Measurements from ENCODE around the gene PRKCH. TPM values are rescaled to one million over a fixed set of nuclear protein-coding genes. Genes with fewer than 3 reads are reported as not detected.
"Not testable (repeated sequence)": the region's sequence is repeated elsewhere in the genome, so short reads cannot be mapped to it uniquely, and the experiment has no call there.

Gene PRKCH
- total RNA-seq, 1 experiment from 2014 or later, result 5.0 TPM

DNA sequence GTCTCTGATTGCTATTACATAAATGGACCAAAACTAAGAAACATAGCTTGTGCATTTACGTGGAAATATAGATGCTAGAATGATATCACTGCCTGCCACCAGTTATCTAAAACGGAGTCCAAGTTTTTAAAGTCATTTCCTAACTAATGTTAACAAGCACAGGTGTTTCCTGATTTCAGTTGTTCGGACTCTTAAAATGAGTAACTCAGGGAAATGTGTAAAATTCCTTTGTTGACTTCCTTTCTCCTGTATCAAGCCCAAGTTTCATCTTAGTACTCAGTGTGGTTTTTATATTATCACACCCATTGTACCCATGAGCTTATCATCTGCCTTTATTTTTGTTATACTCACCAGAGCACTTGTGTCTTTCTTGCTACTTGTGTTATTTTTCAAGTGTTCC lies 13.2 kb upstream of the PRKCH start:
- no peak for DNase-seq (ENCODE audit: low spot score)

DNA sequence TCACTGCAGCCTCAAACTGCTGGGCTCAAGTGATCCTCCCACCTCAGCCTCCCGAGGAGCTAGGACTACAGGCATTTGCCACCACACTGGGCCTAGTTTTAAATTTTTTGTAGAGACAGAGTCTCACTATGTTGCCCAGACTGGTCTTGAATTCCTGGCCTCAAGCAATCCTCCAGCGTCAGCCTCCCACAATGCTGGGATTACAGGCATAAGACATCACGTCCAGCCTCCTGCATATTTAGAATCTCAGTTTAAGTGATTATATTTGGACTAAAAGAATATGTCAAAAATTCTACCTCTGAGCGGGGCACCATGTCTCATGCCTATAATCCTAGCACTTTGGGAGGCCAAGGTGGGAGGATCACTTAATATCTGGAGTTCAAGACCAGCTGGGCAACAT lies 12.7 kb upstream of the PRKCH start:
- not testable (repeated sequence) for DNase-seq (ENCODE audit: low spot score)

DNA sequence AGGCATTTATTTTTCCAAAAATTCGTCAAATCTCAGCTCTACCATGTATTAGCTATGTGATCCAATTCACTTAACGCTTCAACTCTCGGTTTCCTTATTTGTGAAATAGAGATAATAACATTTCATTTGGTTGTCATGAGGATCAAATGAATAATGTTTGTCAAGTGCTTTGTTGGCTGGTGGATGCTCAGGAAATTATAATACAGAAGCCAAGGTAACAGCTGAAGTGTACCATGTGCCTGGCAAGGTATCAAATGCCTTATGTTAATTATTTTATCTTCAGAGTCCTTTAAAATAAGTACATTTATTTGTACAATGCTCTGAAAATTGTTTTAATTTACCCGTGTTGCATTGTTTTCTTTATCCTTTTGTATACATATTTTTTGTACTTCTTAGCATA lies 6.1 kb upstream of the PRKCH start:
- DNase-seq (ENCODE audit: low spot score), result no peak

DNA sequence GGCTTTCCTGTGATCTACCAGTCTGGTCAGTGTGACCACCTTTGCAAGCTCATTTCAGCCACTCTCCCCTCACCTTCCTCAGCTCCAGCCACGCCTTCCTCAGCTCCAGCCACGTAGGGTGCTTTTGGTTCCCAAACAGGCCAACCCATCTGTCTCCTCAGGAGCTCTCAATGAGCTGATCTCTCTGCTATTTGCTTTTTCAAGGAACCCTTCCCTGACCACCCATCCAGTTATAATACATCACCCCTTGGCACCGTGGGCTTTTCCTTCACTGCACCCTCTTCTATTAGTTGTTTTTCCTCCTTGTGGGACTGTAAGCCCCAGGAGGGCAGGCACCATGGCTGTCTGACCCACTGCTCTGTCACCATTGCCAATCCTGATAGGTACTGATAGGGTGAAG lies 2.3 kb upstream of the PRKCH start:
- DNase-seq (ENCODE audit: low spot score), result no peak

DNA sequence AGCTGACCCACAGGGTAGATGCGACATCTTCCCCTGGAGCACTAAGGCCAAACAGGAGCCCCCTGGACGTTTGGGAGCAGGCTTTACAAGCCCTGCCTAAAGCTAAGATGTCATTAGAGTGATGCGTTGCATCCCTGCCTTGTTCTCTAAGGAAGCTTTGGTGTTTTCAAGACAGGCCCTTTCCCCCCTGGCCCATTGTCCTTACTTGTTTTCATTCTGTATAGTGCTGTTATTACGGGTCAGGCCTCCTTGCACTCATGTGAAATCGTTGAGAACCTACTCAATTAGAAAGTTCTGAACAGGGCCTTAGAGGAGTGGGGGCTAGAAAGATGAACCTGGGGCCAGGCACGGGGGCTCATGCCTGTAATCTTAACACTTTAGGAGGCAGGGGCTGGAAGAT lies 1.7 kb upstream of the PRKCH start:
- no peak for DNase-seq (ENCODE audit: low spot score)

DNA sequence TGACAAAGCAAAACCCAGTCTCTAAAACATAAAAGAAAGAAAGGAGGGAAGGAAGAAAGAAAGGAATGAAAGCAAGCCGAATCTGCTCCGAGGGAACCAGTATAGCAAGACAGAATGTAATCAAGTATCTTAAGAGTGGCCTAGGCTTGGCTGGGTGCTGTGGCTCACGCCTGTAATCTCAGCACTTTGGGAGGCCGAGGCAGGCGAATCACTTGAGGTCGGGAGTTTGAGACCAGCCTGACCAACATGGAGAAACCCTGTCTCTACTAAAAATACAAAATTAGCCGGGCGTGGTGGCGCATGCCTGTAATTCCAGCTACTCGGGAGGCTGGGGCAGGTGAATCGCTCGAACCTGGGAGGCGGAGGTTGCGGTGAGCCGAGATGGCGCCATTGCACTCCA lies 1.2 kb upstream of the PRKCH start:
- not testable (repeated sequence) for DNase-seq (ENCODE audit: low spot score)

DNA sequence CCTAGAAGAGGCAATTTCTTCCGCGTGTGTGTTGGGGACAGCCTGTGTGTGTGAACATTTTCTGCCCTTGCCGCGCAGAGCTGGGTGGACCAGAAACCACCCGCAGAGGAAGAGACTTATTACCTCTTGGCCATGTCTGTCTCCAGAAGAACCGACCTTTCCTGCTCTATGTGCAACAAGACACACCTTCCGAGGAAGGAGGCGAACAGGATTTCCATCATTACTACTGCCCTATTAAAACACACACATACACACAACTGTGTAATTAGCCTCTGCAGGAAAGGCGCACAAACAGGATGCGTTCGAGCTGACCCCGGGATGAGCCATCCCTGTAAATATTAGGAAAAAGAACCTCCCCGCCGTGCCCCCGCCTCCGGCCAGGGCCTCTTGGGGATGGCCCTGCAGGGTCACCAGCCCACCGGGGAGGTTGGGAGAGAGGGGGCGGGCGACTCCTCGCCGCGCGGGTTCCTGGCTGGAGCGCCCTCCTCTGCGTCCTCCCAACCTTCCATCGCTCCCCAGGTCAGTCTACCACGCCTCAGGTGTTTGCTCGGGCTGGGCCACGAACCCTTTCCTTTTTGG lies 484 bp upstream of the PRKCH start:
- DNase-seq (ENCODE audit: low spot score), result no peak

DNA sequence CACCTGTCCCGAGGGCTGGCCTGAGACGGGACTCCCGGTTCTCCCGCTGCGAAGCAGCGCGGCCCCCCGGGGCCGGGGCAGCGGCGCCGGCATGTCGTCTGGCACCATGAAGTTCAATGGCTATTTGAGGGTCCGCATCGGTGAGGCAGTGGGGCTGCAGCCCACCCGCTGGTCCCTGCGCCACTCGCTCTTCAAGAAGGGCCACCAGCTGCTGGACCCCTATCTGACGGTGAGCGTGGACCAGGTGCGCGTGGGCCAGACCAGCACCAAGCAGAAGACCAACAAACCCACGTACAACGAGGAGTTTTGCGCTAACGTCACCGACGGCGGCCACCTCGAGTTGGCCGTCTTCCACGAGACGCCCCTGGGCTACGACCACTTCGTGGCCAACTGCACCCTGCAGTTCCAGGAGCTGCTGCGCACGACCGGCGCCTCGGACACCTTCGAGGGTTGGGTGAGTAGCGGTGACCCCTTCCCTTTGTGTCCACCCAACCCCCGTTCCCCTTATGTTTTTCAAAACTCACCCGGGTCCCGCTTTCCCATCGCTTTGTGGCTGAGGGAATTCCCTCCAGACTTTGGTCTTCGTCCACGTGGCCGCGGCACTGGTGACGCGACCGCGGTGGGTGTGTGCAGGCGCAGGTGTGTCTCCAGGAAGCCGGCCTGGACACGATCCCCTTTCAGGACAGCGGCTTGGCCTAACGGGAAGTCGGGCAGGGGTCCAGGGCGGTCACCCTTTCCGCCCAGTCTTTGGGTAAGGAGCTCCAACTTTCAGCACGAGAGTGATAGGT lies 826 bp downstream of the PRKCH start:
- no peak for DNase-seq (ENCODE audit: low spot score)

DNA sequence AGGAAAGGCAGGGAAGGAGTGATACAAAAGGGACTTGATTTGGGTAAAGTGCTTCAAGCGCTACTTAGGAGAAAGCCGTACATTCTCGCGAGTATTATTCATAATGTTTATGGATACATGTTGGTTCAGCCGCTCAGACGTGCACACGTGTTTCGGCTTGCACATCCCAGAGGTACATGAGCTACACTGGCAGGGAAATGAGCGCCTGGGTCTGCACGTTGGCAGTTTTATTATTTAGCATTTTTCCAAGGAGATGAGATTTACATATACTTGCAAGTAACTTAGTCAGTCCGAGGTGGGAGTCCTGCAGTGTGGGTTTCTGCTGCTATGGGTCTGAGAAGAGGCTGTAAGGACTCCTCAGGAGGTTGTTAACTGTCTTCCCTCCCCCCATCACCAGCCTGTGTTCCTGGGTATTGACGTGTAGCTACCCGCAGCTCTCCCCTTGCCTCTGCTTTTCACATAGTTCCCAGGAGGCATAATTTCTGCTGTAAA lies 1.5 kb downstream of the PRKCH start:
- no peak for DNase-seq (ENCODE audit: low spot score)

DNA sequence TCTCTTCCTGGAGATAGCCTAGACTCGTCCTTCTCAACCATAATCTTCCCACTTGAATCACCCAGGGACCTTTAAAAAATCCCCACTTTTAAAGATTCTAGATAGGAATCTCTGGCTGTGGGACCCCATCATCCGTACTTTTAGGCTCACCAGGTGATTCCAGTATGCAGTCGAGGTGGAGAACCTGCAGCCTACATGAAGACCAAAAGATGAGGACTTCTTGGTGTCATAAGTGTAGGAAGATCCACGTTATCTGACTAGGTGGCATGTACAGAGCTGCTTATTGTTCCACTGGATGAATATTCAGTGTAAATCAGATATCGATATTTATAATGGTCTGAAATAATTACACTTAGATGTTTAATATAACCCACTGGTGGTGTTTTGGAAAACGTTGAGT lies 2.6 kb downstream of the PRKCH start:
- no peak for DNase-seq (ENCODE audit: low spot score)

DNA sequence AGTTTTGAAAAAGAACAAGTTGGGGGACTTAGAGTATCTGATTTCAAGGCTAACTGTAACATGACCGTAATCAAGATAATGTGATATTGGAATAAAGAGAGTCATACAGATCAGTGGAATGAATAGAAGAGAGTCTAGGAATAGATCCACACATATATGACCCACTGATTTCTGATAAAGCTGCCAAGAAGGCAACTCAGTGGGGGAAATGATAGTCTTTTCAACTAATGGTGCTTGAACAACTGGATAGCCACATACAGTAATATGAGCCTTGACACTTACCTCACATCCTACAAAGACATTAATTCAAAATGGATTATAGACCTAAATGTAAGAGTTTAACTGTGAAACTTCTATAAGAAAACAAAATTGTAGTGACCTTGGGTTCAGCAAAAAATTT lies 3.8 kb downstream of the PRKCH start:
- no peak for DNase-seq (ENCODE audit: low spot score)

DNA sequence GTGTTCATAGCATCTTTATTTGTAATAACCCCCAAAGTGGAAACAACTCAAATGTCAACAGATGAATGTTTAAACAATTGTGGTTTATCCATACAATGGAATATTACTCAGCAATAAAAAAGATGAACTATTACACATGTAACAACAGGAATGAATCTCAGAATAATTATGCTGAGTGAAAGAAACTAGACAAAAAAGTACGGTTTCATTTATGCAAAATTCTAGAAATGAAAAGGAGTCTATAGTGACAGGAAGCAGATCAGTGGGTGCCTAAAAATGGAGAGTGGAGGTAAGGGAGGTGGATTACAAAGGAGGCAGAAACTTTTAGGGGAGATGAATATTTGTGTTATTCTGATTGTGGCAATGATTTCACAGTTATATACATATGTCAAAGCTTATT lies 4.8 kb downstream of the PRKCH start:
- no peak for DNase-seq (ENCODE audit: low spot score)

DNA sequence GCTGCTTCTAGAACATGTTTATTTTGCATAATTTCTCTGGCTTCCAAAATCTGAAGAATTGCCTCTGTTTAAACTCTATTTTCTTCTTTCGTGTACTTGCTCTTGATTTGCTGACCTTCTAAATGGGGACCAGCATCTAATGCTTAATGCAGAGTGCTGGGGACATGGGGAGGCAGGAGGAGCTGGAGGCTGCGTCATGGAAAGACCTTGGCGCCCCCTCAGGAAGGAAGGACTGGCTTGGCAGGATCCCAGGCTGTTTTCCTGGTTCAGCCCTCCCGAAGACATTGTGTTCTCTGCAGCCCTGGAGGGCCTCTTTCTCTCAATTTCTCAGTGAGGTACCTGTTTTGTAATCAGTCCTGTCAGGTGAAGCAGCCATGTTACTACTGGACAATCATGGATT lies 5.5 kb downstream of the PRKCH start:
- no peak for DNase-seq (ENCODE audit: low spot score)

DNA sequence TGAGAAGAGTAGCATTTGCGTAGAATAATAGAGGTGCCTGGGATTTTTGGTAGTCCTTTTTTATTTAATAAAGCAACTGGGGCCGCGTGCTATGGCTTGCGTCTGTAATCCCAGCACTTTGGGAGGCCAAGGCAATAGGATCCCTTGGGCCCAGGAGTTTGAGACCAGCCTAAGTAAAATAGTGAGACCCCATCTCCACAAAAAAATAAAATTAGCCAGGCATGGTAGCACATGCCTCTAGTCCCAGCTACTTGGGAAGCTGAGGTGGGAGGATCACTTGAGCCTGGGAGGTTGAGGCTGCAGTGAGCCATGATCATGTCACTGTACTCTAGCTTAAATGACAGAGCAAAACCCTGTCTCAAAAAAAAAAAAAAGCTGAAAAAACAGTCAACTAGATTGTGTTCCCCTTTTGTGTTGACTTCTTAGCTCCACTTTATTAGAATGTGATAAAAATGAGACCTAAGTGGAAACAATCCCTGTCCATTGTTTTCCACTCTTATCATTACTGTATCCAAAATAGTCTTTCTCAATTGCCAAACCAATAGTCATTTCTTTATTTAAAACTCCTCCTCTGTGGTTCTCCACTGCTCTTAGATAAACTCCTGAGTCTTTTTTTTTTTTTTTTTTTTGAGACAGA lies 7.4 kb downstream of the PRKCH start:
- DNase-seq (ENCODE audit: low spot score), result no peak

DNA sequence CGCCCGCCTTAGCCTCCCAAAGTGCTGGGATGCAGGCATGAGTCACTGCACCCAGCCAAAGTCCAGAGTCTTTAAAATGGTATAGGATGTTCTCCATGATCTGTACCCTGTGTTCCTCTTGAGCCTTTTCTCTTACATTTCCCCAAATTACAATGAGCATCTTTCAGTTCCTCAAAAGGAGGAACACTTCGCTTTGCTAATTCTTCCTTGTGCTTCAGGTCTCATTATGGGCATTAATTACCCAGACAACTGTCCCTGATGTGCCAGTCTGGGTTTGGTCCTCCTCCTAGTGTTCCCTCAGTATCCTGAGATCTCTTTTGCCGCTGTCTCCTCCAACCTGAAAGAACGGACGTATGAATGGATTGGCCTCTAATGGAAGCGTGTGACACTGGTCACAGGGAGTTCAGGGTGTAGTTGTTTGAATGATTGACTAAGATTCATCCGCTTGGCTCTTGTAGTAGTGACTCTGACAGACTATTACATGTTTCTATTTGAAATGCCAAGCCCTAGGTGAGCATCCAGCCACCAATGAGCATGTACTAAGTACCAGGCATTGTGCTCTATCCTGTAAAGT lies 8.2 kb downstream of the PRKCH start:
- DNase-seq (ENCODE audit: low spot score), result no peak

DNA sequence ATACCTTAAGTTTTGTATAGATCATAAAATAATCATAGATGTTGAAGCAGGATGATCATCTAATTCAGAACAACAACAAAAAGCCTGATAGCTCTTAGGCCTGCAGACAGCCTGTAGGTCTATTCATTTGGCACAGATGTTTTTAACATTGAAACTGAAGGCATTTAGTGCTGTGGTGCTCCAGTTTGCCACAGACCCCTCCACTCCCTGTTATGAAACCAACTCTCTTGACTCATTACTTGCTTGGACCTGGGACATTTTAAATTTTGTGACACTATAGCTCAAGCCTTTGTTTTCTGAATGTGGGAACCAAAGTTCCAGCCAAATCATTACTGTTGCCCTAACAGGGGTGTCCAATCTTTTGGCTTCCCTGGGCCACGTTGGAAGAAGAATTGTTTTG lies 9.1 kb downstream of the PRKCH start:
- DNase-seq (ENCODE audit: low spot score), result no peak

DNA sequence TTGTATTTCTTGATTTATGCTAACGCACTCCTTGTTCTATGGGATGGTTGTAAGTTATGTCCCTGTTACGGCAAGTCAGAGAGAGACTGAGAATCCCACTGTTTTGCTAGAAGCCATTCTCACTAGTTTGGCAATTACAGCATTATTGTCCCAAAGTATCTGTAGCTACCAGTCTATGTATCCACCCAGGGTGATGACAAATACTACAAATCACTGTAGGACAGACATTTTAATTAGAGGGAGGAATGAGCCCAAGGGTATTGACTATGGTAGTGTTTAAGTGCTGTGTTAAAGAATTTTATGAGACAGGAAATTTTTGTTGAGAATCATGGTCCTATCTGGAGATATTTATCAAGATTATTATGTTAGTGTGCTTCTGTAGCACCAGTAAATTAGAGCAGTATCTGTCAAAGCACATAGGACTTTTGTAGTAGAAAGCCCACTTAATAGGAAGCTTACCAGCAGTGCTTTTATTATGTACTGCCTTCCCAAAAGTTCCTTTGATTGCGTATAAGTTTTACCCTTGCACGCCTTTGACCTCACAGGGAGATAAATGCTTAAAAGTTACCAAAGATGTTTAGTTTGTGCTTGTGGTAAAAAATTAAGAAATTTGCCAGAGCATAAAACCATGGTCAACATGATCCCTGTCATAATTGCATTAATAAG lies 10.7 kb downstream of the PRKCH start:
- no peak for DNase-seq (ENCODE audit: low spot score)

DNA sequence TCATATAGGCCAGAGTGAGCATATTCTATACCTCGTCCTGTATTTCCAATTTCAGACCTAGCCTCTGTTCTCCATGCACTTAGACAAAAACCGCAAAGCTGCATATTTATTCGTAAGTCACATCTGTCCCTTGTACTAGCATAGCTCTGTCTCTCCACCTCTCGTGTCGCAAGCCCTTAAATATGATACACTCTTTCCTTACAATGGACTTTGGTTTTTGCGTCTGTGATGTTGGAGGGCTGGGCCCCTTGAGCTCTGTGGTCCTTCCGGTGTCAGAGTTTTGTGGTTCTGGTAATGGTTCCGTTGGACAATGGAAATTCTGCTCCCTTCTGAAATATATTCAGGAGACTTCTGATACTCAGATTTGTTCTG lies 11.3 kb downstream of the PRKCH start:
- no peak for DNase-seq (ENCODE audit: low spot score)

DNA sequence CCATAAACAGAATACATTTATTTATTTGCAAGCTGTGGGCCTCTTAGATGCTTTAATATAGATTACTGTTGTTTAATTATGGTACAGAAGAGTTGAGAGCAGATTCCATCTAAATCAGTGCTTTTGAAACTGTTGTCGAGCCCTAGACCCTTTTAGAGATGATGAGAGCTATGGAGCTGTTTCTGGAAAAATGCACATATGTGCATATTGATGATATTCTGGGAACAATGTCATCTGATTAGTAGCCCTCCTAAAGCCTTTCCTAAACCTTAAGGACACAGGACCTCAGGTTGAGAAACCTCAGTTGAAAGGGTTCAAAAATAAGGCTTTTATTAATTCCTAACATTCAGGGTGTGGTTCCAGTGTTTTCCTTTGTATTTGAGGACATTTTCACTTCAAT lies 11.7 kb downstream of the PRKCH start:
- no peak for DNase-seq (ENCODE audit: low spot score)

DNA sequence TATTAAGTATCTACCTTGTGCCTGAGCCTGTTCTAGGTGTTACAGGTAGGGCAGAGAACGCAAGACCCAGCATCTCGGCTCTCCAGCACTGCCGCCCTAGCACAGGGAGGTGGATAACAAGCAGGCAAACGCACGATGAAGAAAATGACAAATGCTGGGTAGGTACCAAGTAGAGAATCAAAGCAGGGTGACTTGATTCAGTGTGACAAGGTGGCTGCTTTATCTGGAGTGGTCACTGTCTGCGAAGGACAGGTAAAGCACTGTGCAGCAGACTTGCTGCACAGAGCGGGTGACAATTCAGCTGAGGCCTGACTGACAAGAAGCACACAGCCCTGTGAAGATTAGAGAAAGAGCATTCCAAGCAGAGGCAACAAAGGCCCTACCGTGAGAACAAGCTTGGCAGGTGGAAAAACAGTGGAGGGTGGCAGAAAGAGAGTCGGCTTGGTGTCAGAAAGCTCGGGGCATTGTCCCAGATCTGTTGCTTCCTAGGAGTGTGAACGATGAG lies 12.9 kb downstream of the PRKCH start:
- no peak for DNase-seq (ENCODE audit: low spot score)

DNA sequence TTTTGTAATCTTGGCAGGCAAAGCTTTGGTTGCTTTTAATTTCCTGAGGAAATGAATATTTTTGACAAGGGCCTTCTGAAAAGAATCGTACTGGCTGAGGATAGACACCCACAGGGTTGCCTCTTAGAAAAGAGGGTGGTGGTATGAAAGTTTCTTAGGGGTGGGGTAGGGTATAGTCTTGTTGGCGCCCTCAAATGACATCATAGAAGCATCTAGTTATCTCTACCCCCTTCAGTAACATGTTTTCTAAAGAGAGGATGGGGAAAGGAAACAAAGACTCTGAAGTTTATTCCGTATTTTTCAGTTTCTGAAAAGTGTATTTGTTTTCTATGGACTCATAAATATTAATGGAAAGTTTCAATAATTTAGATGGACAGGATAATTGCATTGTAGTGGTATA lies 13.7 kb downstream of the PRKCH start:
- DNase-seq (ENCODE audit: low spot score), result no peak

DNA sequence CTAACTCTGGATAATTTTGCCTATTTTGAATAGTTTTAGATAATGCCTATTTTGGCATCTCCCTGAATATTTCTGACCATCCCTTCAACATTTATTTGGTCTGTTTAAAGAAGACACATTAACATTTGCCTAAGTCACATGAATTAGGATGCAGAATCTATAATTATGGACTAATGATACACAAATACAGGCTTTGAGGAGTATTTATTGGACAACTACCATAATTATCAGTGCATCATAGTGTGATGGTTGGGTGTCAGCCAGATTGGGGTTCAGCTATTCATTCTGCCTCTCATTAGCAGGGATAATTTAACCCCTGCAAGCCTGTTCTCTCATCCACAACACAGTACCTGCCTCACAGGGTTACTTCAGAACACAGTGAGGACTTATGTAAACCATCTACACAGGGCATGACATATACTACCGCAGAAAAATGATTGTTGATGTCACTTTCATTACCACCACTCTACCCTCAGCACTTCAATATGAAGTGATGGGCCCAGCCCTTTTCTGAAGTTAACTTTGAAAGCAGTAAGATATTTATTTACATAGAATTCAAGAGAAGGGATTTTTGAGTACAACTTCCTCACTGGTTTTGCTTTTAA lies 14.4 kb downstream of the PRKCH start:
- DNase-seq (ENCODE audit: low spot score), result no peak

Data from H4 (cell line).